Tibial nerve (tissue), 4 donors: Measurements from ENCODE around the gene CEACAM19.

Experiments used
- CTCF ChIP-seq, 5 experiments: fragments of 200-600 bp in 3 of 5; fragments of 450-650 bp in 2 of 5; sonication (generic) in 3 of 5; IDR thresholded peaks; one replicate each; pipeline ENCODE4 v1.5.1; 2016 to 2019; ENCODE audit warnings: antibody characterized with exemption in 5 of 5, mild to moderate bottlenecking in 3 of 5, moderate library complexity in 2 of 5
- EP300 ChIP-seq, 2 donors: sonication (generic); formaldehyde crosslinking; IDR thresholded peaks; one replicate each; pipeline ENCODE4 v1.6.1; 2017; ENCODE audit warnings: antibody characterized with exemption in 2 of 2, mild to moderate bottlenecking in 1 of 2
- POLR2A ChIP-seq, 2 donors: fragments of 450-650 bp; IDR thresholded peaks; one replicate each; pipeline ENCODE4 v1.6.1; 2017; ENCODE audit warnings: antibody characterized with exemption in 2 of 2, mild to moderate bottlenecking in 2 of 2, moderate library complexity in 2 of 2

- TF ChIP-seq CTCF (IDR thresholded peaks at IDR 0.05) (no peak), POLR2A (IDR thresholded peaks at IDR 0.05) (no peak), EP300 (IDR thresholded peaks at IDR 0.05) (no peak)
Observed at GRCh38 chr19:44729516-44730033, 58.3 kb downstream of the CEACAM19 start.
